SK-N-SH (cell line): ENCODE results near the gene SOX13. TPM values are rescaled to one million over a fixed set of nuclear protein-coding genes. Genes with fewer than 3 reads are reported as not detected.

ENCODE experiments used
- CTCF ChIA-PET: fragments of 300-600, 350-600 bp; formaldehyde crosslinking; extraction: SDS; loops from one replicate; lab custom pipeline; 2021; lab: Yijun Ruan, JAX
- POLR2A ChIA-PET: fragments of 350-600 bp; sonication (Branson Sonifier 250); formaldehyde crosslinking; extraction: SDS; loops from one replicate; lab custom pipeline; 2020; ENCODE audit warnings: antibody characterized with exemption, inconsistent platforms; lab: Yijun Ruan, JAX
- DNase-seq: peaks from one replicate; pipeline ENCODE4 v3.0.0; 2012
- H2AFZ ChIP-seq: fragments of 200-600 bp; sonication (generic); 2 replicates; pipeline ENCODE4 v1.8.1; 2016; ENCODE audit warnings: antibody characterized with exemption, mild to moderate bottlenecking, low read depth
- H3F3A ChIP-seq: fragments of 200-600 bp; sonication (generic); replicated peaks from 2 replicates; pipeline ENCODE3; 2016; ENCODE audit warnings: antibody characterized with exemption, mild to moderate bottlenecking; ENCODE audit not compliant: insufficient read depth
- H3K27ac ChIP-seq, 2 experiments: fragments of 200-500 bp in 1 of 2; fragments of 200-600 bp in 1 of 2; sonication (Bioruptor generic) in 1 of 2; sonication (generic), shearing (Covaris generic) in 1 of 2; 2 replicates each; pipeline versions ENCODE4 v1.5.1 to v1.6.1; 2014 to 2016; ENCODE audit warnings: low read depth in 2 of 2, inconsistent platforms in 1 of 2, low read length in 1 of 2, mild to moderate bottlenecking in 1 of 2, mixed read lengths in 1 of 2
- H3K27me3 ChIP-seq: fragments of 200-600 bp; sonication (generic), shearing (Covaris generic); 2 replicates; pipeline ENCODE4 v1.6.1; 2016; ENCODE audit warnings: mixed run types; ENCODE audit not compliant: insufficient read depth
- H3K36me3 ChIP-seq, 2 experiments: fragments of 200-500 bp in 1 of 2; fragments of 200-600 bp in 1 of 2; sonication (Bioruptor generic) in 1 of 2; sonication (generic) in 1 of 2; replicated peaks in 1 of 2; 2 replicates each; pipeline versions ENCODE3 to v1.5.1; 2014 to 2016; ENCODE audit warnings: low read length in 1 of 2, mild to moderate bottlenecking in 1 of 2; ENCODE audit not compliant: insufficient read depth in 2 of 2, control insufficient read depth in 1 of 2
- H3K4me1 ChIP-seq, 2 experiments: fragments of 200-500 bp in 1 of 2; fragments of 200-600 bp in 1 of 2; sonication (Bioruptor generic) in 1 of 2; sonication (generic), shearing (Covaris generic) in 1 of 2; 2 replicates each; pipeline versions ENCODE4 v1.5.1 to v1.6.1; 2014 to 2016; ENCODE audit warnings: low read depth in 1 of 2, low read length in 1 of 2, mixed run types in 1 of 2; ENCODE audit not compliant: insufficient read depth in 2 of 2, control insufficient read depth in 1 of 2
- H3K4me2 ChIP-seq: fragments of 200-600 bp; sonication (generic), shearing (Covaris generic); 2 replicates; pipeline ENCODE4 v1.6.1; 2017; ENCODE audit warnings: mixed run types
- H3K4me3 ChIP-seq, 2 experiments: fragments of 200-500 bp in 1 of 2; fragments of 200-600 bp in 1 of 2; sonication (Bioruptor generic) in 1 of 2; sonication (generic), shearing (Covaris generic) in 1 of 2; 2 replicates each; pipeline versions ENCODE4 v1.5.1 to v1.8.1; 2014 to 2016; ENCODE audit warnings: low read depth in 2 of 2, inconsistent platforms in 1 of 2, low read length in 1 of 2, mild to moderate bottlenecking in 1 of 2, mixed read lengths in 1 of 2, moderate library complexity in 1 of 2
- H3K79me2 ChIP-seq: fragments of 200-600 bp; sonication (generic); 2 replicates; pipeline ENCODE4 v1.8.1; 2017; ENCODE audit warnings: mild to moderate bottlenecking; ENCODE audit not compliant: insufficient read depth
- H3K9ac ChIP-seq: fragments of 200-600 bp; sonication (generic); 2 replicates; pipeline ENCODE4 v1.6.1; 2017; ENCODE audit warnings: mixed run types
- H3K9me2 ChIP-seq: fragments of 200-600 bp; sonication (generic); 2 replicates; pipeline ENCODE4 v1.6.1; 2017; ENCODE audit warnings: mixed run types
- H3K9me3 ChIP-seq: fragments of 200-600 bp; sonication (generic); 2 replicates; pipeline ENCODE4 v1.6.1; 2017; ENCODE audit warnings: mixed run types, mild to moderate bottlenecking, moderate library complexity
- H4K20me1 ChIP-seq: fragments of 200-600 bp; sonication (generic); 2 replicates; pipeline ENCODE4 v1.6.1; 2017; ENCODE audit warnings: mild to moderate bottlenecking, mixed run types; ENCODE audit not compliant: insufficient read depth
- CHD2 ChIP-seq: fragments of 150-350 bp; IDR thresholded peaks from 2 replicates; pipeline ENCODE4 v1.6.1; 2018; ENCODE audit warnings: low read length; ENCODE audit not compliant: partially characterized antibody
- CTCF ChIP-seq: fragments of 200-600 bp; sonication (generic); IDR thresholded peaks from 2 replicates; pipeline ENCODE4 v1.6.1; 2017; ENCODE audit warnings: antibody characterized with exemption, mild to moderate bottlenecking, moderate library complexity
- EP300 ChIP-seq, 2 experiments: IDR thresholded peaks; 2 replicates each; pipeline versions ENCODE4 v1.4.0 to v1.6.1; 2012; ENCODE audit warnings: borderline replicate concordance in 1 of 2, low read depth in 1 of 2, low read length in 1 of 2
- FOSL2 ChIP-seq: IDR thresholded peaks from 2 replicates; pipeline ENCODE4 v1.4.0; 2012; ENCODE audit warnings: low read depth, mild to moderate bottlenecking, moderate library complexity, borderline replicate concordance
- FOXJ3 ChIP-seq: sonication (generic); formaldehyde crosslinking; IDR thresholded peaks from 2 replicates; pipeline ENCODE4 v1.5.1; 2020; ENCODE audit warnings: mild to moderate bottlenecking, missing genetic modification reagents
- GABPA ChIP-seq: IDR thresholded peaks from 2 replicates; pipeline ENCODE4 v1.4.0; 2012; ENCODE audit warnings: low read depth, mild to moderate bottlenecking
- GATA2 ChIP-seq: sonication (generic); formaldehyde crosslinking; IDR thresholded peaks from 2 replicates; pipeline ENCODE4 v1.5.0; 2020; ENCODE audit warnings: mild to moderate bottlenecking, missing genetic modification reagents
- JUND ChIP-seq: IDR thresholded peaks from 2 replicates; pipeline ENCODE4 v1.4.0; 2012
- POLR2AphosphoS5 ChIP-seq: IDR thresholded peaks from 2 replicates; pipeline ENCODE4 v1.6.1; 2012; ENCODE audit warnings: low read depth, low read length
- RAD21 ChIP-seq: IDR thresholded peaks from 2 replicates; pipeline ENCODE4 v1.6.1; 2012; ENCODE audit warnings: mild to moderate bottlenecking, low read length
- RCOR1 ChIP-seq: fragments of 150-350 bp; IDR thresholded peaks from 2 replicates; pipeline ENCODE4 v1.6.1; 2017; ENCODE audit warnings: antibody characterized with exemption, low read length
- RFX5 ChIP-seq: IDR thresholded peaks from 2 replicates; pipeline ENCODE4 v1.6.1; 2012; ENCODE audit warnings: mild to moderate bottlenecking, improper control_type of control experiment, low read length
- RXRA ChIP-seq: IDR thresholded peaks from 2 replicates; pipeline ENCODE4 v1.4.0; 2012; ENCODE audit warnings: low read depth, mild to moderate bottlenecking, borderline replicate concordance
- SIN3A ChIP-seq: IDR thresholded peaks from 2 replicates; pipeline ENCODE4 v1.6.1; 2012; ENCODE audit warnings: low read depth, mild to moderate bottlenecking, low read length, moderate library complexity, borderline replicate concordance
- SMC3 ChIP-seq: IDR thresholded peaks from 2 replicates; pipeline ENCODE4 v1.6.1; 2012; ENCODE audit warnings: low read depth, low read length, improper control_type of control experiment
- TAF1 ChIP-seq: IDR thresholded peaks from 2 replicates; pipeline ENCODE4 v1.6.1; 2012; ENCODE audit warnings: low read depth, mild to moderate bottlenecking, low read length, moderate library complexity, borderline replicate concordance
- TEAD4 ChIP-seq: IDR thresholded peaks from 2 replicates; pipeline ENCODE4 v1.4.0; 2012; ENCODE audit warnings: mild to moderate bottlenecking, borderline replicate concordance; ENCODE audit not compliant: insufficient read depth
- ZBTB33 ChIP-seq: IDR thresholded peaks from 2 replicates; pipeline ENCODE4 v1.4.0; 2012; ENCODE audit warnings: low read depth, borderline replicate concordance
- WGBS: methylation state at CpG from one replicate; pipeline ENCODE4 v1.1.6; 2017; ENCODE audit warnings: low lambda C conversion rate; 5-methylcytosine and 5-hydroxymethylcytosine counted together
- polyA plus RNA-seq, 3 experiments: library from polyadenylated mRNA; depleted of rRNA; stranded (reverse); fragments of >200 nt; gene quantifications; 2 replicates each; pipeline ENCODE4 v1.2.3, GENCODE V29; 2012

Gene SOX13
- polyA plus RNA-seq, 1 of the 3 experiments (the other 2 are of a cell fraction), result 10.6 TPM

DNA sequence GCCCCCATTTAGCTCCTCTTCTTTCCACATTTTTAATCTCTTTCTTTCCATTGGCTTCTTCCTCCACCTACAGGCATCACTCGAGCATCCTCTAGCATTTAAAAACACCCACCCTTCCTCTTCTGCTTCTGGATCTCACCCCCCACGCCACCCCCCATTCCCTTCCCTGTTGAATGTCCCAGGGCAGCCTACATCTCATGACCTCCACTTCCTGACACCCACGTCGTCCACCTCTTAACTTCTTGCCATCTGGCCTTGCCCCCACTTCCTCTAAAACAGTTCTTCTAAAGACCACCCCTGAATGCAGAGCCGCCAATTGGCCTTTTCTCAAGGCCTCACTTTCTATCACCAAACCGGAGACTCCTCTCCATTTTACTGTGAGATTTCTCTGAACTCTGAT lies 85.0 kb downstream of the SOX13 start (continued):
- TF ChIP-seq GABPA, result no peak
- TF ChIP-seq, all 33 proteins: peak for 0

- Histone ChIP-seq H3K27me3 (no peaks in the 10 kb centered on the region; the same call in 1 of the 2 replicates), H3K4me2 (no peak overlapping the region), H3K9me2 (no peaks in the 10 kb centered on the region), H3K4me1 (no peaks in the 10 kb centered on the region; a peak in 1 of 4 replicates), H3K9ac (no peak overlapping the region), H2AFZ (no peak overlapping the region), H4K20me1 (no peaks in the 10 kb centered on the region), H3K79me2 (no peaks in the 10 kb centered on the region), H3K4me3 (no peak overlapping the region), H3K36me3 (no peaks in the 10 kb centered on the region), H3K9me3 (no peaks in the 10 kb centered on the region), H3K27ac (no peak overlapping the region), H3F3A (no peaks in the 10 kb centered on the region)
- DNase-seq, result no peak
- TF ChIP-seq TEAD4 (no peak), JUND (no peak), CTCF (no peak), RFX5 (no peak), POLR2AphosphoS5 (no peak), RCOR1 (no peak)
- ChIA-PET POLR2A (no interaction called here), CTCF (interaction anchor here (0.6 to 20.5 kb wide), 59 partner anchors 10 to 494 kb away, joined by 3 to 302 read pairs (median 7); partner anchors contain the start of genes ETNK2, GOLT1A, KISS1 and PIK3C2B)
- WGBS, result 55% methylated on average over 14 of the region's 14 CpGs
Measured at GRCh38 chr1:204161609-204162493, 88.9 kb downstream of the SOX13 start.

- H3K36me3 ChIP-seq, result no peaks in the 10 kb centered on the region
- peak overlapping the region in 1 of 2 experiments; percentile 20; a peak in 1 of 4 replicates for H3K4me3 ChIP-seq
- no peaks in the 10 kb centered on the region for H3K27me3 ChIP-seq
- H2AFZ ChIP-seq, result no peak overlapping the region
- ChIA-PET POLR2A (no interaction called here), CTCF (interaction anchor here (0.6 to 20.5 kb wide), 82 partner anchors 9 to 495 kb away, joined by 3 to 302 read pairs (median 6); partner anchors contain the start of genes ETNK2, GOLT1A, KISS1 and PIK3C2B)
- H3K79me2 ChIP-seq, result no peaks in the 10 kb centered on the region
- H3K9me3 ChIP-seq, result no peaks in the 10 kb centered on the region
- H3K4me2 ChIP-seq, result no peak overlapping the region
- peak; percentile 91 for DNase-seq
- H3K27ac ChIP-seq, result no peak overlapping the region
- H3K4me1 ChIP-seq, result no peaks in the 10 kb centered on the region; a peak in 1 of 4 replicates
- H3K9ac ChIP-seq, result no peak overlapping the region
- H4K20me1 ChIP-seq, result no peaks in the 10 kb centered on the region
- no peaks in the 10 kb centered on the region for H3F3A ChIP-seq
- no peaks in the 10 kb centered on the region for H3K9me2 ChIP-seq
- WGBS, result 25% methylated on average over 4 of the region's 7 CpGs
- TF ChIP-seq SMC3 (peak; percentile 94), RCOR1 (peak; percentile 26; the same call in 1 of the 2 replicates), RAD21 (peak; percentile 99), CTCF (peak; percentile 98), FOXJ3 (CRISPR knock-in tag) (no peak), CHD2 (peak; percentile 33), RXRA (no peak), TAF1 (no peak), SIN3A (peak; percentile 44; the same call in 1 of the 2 replicates), GATA2 (CRISPR knock-in tag) (peak; percentile 78), EP300 (IDR thresholded peaks at IDR 0.05; ENCODE audit: borderline replicate concordance in 1 of 2, low read depth in 1 of 2, low read length in 1 of 2) (no peak), ZBTB33 (no peak), FOSL2 (no peak)
Measured at GRCh38 chr1:204162494-204163074, 89.7 kb downstream of the SOX13 start.
